ENCODE results near the gene CCDC92B. TPM values are rescaled to one million over a fixed set of nuclear protein-coding genes. Genes with fewer than 3 reads are reported as not detected.
"Not testable (repeated sequence)": the region's sequence is repeated elsewhere in the genome, so short reads cannot be mapped to it uniquely, and the experiment has no call there.

CCDC92B gene
- polyA plus RNA-seq (ENCODE audit: insufficient read length in 4 of 4) = under 1 TPM; 0.13 to 0.43 (median 0.32) TPM

GRCh38 chr17:2749058-2749783 is at the start of gene CCDC92B:
TSS of gene CCDC92B (minus strand) at chr17:2749652. CDS start at chr17:2735145, 14,507 bp downstream.
- DNase-seq (ENCODE audit: low read depth in 4 of 4, low spot score in 3 of 4) = no peak

- DNase-seq (ENCODE audit: low read depth in 4 of 4, low spot score in 3 of 4) = no peak
Observed at GRCh38 chr17:2798678-2799077, 49.2 kb upstream of the CCDC92B start.

GRCh38 chr17:2798188-2798587 is 48.7 kb upstream of the CCDC92B start:
- no peak for DNase-seq (ENCODE audit: low read depth in 4 of 4, low spot score in 3 of 4)

GRCh38 chr17:2797637-2798036 is 48.2 kb upstream of the CCDC92B start:
- DNase-seq (ENCODE audit: low read depth in 4 of 4, low spot score in 3 of 4) = no peak

- DNase-seq (ENCODE audit: low read depth in 4 of 4, low spot score in 3 of 4) = no peak
Observed at GRCh38 chr17:2797226-2797625, 47.8 kb upstream of the CCDC92B start.

GRCh38 chr17:2796164-2797125 is 47.0 kb upstream of the CCDC92B start, which contains the start of gene RAP1GAP2:
TSS of gene RAP1GAP2 (plus strand) at chr17:2796438. CDS start at chr17:2796528, 90 bp downstream.
- no peak for DNase-seq (ENCODE audit: low read depth in 4 of 4, low spot score in 3 of 4)

- no peak for DNase-seq (ENCODE audit: low read depth in 4 of 4, low spot score in 3 of 4)
Observed at GRCh38 chr17:2795441-2796163, 46.1 kb upstream of the CCDC92B start.

- DNase-seq (ENCODE audit: low read depth in 4 of 4, low spot score in 3 of 4) = no peak
Observed at GRCh38 chr17:2794111-2794803, 44.8 kb upstream of the CCDC92B start.

- no peak for DNase-seq (ENCODE audit: low read depth in 4 of 4, low spot score in 3 of 4)
Observed at GRCh38 chr17:2792366-2793169, 43.1 kb upstream of the CCDC92B start.

- DNase-seq (ENCODE audit: low read depth in 4 of 4, low spot score in 3 of 4) = no peak
Observed at GRCh38 chr17:2789700-2790099, 40.2 kb upstream of the CCDC92B start.

GRCh38 chr17:2786176-2786881 is 36.9 kb upstream of the CCDC92B start:
- DNase-seq (ENCODE audit: low read depth in 4 of 4, low spot score in 3 of 4) = peak; percentile 62 to 75 (median 73)

- DNase-seq (ENCODE audit: low read depth in 4 of 4, low spot score in 3 of 4) = not testable (repeated sequence)
Observed at GRCh38 chr17:2785376-2785775, 35.9 kb upstream of the CCDC92B start.

GRCh38 chr17:2784864-2785263 is 35.4 kb upstream of the CCDC92B start:
- DNase-seq (ENCODE audit: low read depth in 4 of 4, low spot score in 3 of 4) = no peak

- DNase-seq (ENCODE audit: low read depth in 4 of 4, low spot score in 3 of 4) = no peak
Observed at GRCh38 chr17:2783310-2784030, 34.0 kb upstream of the CCDC92B start.

GRCh38 chr17:2782055-2782454 is 32.6 kb upstream of the CCDC92B start:
- no peak for DNase-seq (ENCODE audit: low read depth in 4 of 4, low spot score in 3 of 4)

GRCh38 chr17:2781598-2781997 is 32.1 kb upstream of the CCDC92B start:
- not testable (repeated sequence) for DNase-seq (ENCODE audit: low read depth in 4 of 4, low spot score in 3 of 4)

GRCh38 chr17:2780931-2781454 is 31.5 kb upstream of the CCDC92B start:
- DNase-seq (ENCODE audit: low read depth in 4 of 4, low spot score in 3 of 4) = no peak

GRCh38 chr17:2780256-2780655 is 30.8 kb upstream of the CCDC92B start:
- no peak for DNase-seq (ENCODE audit: low read depth in 4 of 4, low spot score in 3 of 4)
